ENCODE results near the gene MICAL3.
"Not testable (repeated sequence)": the region's sequence is repeated elsewhere in the genome, so short reads cannot be mapped to it uniquely, and the experiment has no call there.

Gene MICAL3

GRCh38 chr22:17988800-17989513 lies 35.4 kb downstream of the MICAL3 start:
- peaks cover 77% of the 10 kb centered on the region for H3K4me1 ChIP-seq
- no peak overlapping the region for H3K27ac ChIP-seq
- no peaks in the 10 kb centered on the region for H3K27me3 ChIP-seq
- TF ChIP-seq Cebpa-rat (IDR thresholded peaks at IDR 0.05): no peak
- H3K36me3 ChIP-seq: 0 out of 2 replicates have a peak, but pooled peaks cover 7% of the 10 kb centered on the region
- peaks cover 100% of the 10 kb centered on the region for H4K20me1 ChIP-seq
- peak overlapping the region; percentile 43 for H3K4me2 ChIP-seq
- H3K9me3 ChIP-seq: no peaks in the 10 kb centered on the region
- no peak overlapping the region for H3K4me3 ChIP-seq
- no peak overlapping the region for H3K9ac ChIP-seq

GRCh38 chr22:17985606-17986005 lies 38.8 kb downstream of the MICAL3 start:
- Histone ChIP-seq H4K20me1 (peaks cover 100% of the 10 kb centered on the region), H3K4me1 (peaks cover 79% of the 10 kb centered on the region), H3K4me2 (no peak overlapping the region), H3K9me3 (no peaks in the 10 kb centered on the region), H3K36me3 (0 out of 2 replicates have a peak, but pooled peaks cover 7% of the 10 kb centered on the region), H3K27ac (no peak overlapping the region), H3K9ac (no peak overlapping the region), H3K4me3 (no peak overlapping the region), H3K27me3 (no peaks in the 10 kb centered on the region)
- no peak for TF ChIP-seq Cebpa-rat (IDR thresholded peaks at IDR 0.05)

GRCh38 chr22:17985071-17985470 lies 39.3 kb downstream of the MICAL3 start:
- not testable (repeated sequence) for H3K27ac ChIP-seq, H3K36me3 ChIP-seq, H3K27me3 ChIP-seq, H3K9ac ChIP-seq, H3K4me3 ChIP-seq, H3K9me3 ChIP-seq, H3K4me2 ChIP-seq
- Histone ChIP-seq H3K4me1 (peaks cover 78% of the 10 kb centered on the region), H4K20me1 (peaks cover 100% of the 10 kb centered on the region)

- Histone ChIP-seq H4K20me1 (peaks cover 100% of the 10 kb centered on the region), H3K4me1 (peaks cover 78% of the 10 kb centered on the region)
Observed at GRCh38 chr22:17984114-17984513, 40.2 kb downstream of the MICAL3 start.

GRCh38 chr22:17982572-17983141 lies 41.7 kb downstream of the MICAL3 start:
- Histone ChIP-seq H3K4me1 (peaks cover 67% of the 10 kb centered on the region), H3K9ac (no peak overlapping the region), H3K4me2 (no peak overlapping the region), H3K36me3 (0 out of 2 replicates have a peak, but pooled peaks cover 7% of the 10 kb centered on the region), H3K9me3 (no peaks in the 10 kb centered on the region), H4K20me1 (peaks cover 99% of the 10 kb centered on the region), H3K27ac (no peak overlapping the region), H3K4me3 (no peak overlapping the region), H3K27me3 (no peaks in the 10 kb centered on the region)
- no peak for TF ChIP-seq Cebpa-rat (IDR thresholded peaks at IDR 0.05)

More at GRCh38 chr22:17984114-17984513, 40.2 kb downstream of the MICAL3 start:
- H3K4me3 ChIP-seq: no peak overlapping the region
- no peaks in the 10 kb centered on the region for H3K27me3 ChIP-seq
- H3K4me2 ChIP-seq: peak overlapping the region; percentile 6; the same call in 1 of the 2 replicates
- H3K9ac ChIP-seq: no peak overlapping the region
- TF ChIP-seq Cebpa-rat (IDR thresholded peaks at IDR 0.05): no peak
- H3K9me3 ChIP-seq: no peaks in the 10 kb centered on the region
- H3K36me3 ChIP-seq: 0 out of 2 replicates have a peak, but pooled peaks cover 7% of the 10 kb centered on the region
- H3K27ac ChIP-seq: no peak overlapping the region

GRCh38 chr22:17981497-17981896 lies 42.9 kb downstream of the MICAL3 start:
- Histone ChIP-seq H3K27me3 (no peaks in the 10 kb centered on the region), H3K36me3 (no peaks in the 10 kb centered on the region), H4K20me1 (peaks cover 99% of the 10 kb centered on the region), H3K27ac (no peak overlapping the region), H3K9ac (no peak overlapping the region), H3K9me3 (no peaks in the 10 kb centered on the region), H3K4me2 (peak overlapping the region; percentile 91; the same call in 1 of the 2 replicates), H3K4me3 (no peak overlapping the region), H3K4me1 (peaks cover 67% of the 10 kb centered on the region)
- TF ChIP-seq Cebpa-rat (IDR thresholded peaks at IDR 0.05): no peak

GRCh38 chr22:17980638-17981051 lies 43.7 kb downstream of the MICAL3 start:
- Histone ChIP-seq H4K20me1 (peaks cover 99% of the 10 kb centered on the region), H3K36me3 (no peaks in the 10 kb centered on the region), H3K9ac (no peak overlapping the region; the same call in 1 of the 2 replicates), H3K4me3 (peak overlapping the region; percentile 32; the same call in 1 of the 2 replicates), H3K4me1 (peaks cover 66% of the 10 kb centered on the region), H3K9me3 (no peaks in the 10 kb centered on the region), H3K4me2 (peak overlapping the region; percentile 91), H3K27ac (no peak overlapping the region), H3K27me3 (no peaks in the 10 kb centered on the region)
- TF ChIP-seq Cebpa-rat (IDR thresholded peaks at IDR 0.05): no peak

DNA sequence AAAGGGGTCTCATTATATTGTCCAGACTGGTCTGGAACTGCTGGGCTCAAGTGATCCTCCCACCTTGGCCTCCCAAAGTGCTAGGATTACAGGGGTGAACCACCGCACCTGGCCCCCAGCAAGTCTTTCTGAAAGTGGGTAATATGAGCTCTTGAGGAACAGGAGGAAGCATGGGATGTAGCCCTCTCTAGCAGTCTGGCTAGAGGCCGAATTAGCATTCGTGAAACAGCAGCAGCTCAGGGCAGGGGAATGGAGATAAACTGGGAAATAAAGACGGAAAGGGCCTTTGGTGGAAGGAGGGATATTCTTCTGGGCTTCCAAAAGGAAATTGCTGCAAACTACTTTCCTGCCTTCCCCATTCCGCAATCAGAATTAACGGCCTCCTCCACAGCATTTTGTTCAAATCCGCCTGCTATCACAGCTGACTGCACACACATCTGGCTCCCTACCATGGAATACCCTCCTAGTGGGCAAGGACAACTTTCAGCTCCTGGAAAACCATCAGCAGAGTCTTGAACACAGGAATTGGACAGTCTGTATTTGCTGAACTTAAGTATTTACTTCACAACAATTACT lies 44.3 kb downstream of the MICAL3 start:
- peak overlapping the region; percentile 91 for H3K4me2 ChIP-seq
- H3K4me1 ChIP-seq: peaks cover 66% of the 10 kb centered on the region
- H4K20me1 ChIP-seq: peaks cover 99% of the 10 kb centered on the region
- no peak for TF ChIP-seq Cebpa-rat (IDR thresholded peaks at IDR 0.05)
- H3K9me3 ChIP-seq: no peaks in the 10 kb centered on the region
- no peaks in the 10 kb centered on the region for H3K36me3 ChIP-seq
- no peaks in the 10 kb centered on the region for H3K27me3 ChIP-seq
- peak overlapping the region; percentile 63; the same call in 1 of the 2 replicates for H3K9ac ChIP-seq
- H3K4me3 ChIP-seq: peak overlapping the region; percentile 32
- H3K27ac ChIP-seq: peak overlapping the region; percentile 20

DNA sequence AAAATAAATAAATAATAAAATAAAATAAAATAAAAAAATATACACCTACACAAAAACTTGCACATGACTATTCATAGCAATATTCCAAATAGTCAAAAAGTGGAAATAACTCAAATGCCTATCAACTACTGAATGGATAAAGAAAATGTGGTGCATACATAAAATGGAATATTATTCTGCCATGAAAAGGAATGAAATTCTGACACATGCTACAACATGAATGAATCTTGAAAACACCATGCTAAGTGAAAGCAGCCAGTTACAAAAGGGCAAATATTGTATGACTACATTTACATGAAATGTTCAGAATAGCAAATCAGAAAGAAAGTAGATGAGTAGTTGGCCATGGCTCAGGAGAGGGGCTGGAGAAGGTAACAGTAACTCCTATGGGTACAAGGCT lies 46.3 kb downstream of the MICAL3 start:
- H3K27ac ChIP-seq: no peak overlapping the region
- peaks cover 14% of the 10 kb centered on the region for H3K36me3 ChIP-seq
- no peaks in the 10 kb centered on the region for H3K9me3 ChIP-seq
- no peak overlapping the region for H3K4me2 ChIP-seq
- no peak overlapping the region for H3K4me3 ChIP-seq
- H3K27me3 ChIP-seq: no peaks in the 10 kb centered on the region
- H3K9ac ChIP-seq: no peak overlapping the region
- H3K4me1 ChIP-seq: peaks cover 64% of the 10 kb centered on the region
- TF ChIP-seq Cebpa-rat (IDR thresholded peaks at IDR 0.05): no peak
- H4K20me1 ChIP-seq: peaks cover 99% of the 10 kb centered on the region

- Histone ChIP-seq H3K4me1 (peaks cover 59% of the 10 kb centered on the region), H3K9ac (no peak overlapping the region), H3K4me2 (no peak overlapping the region), H4K20me1 (peaks cover 99% of the 10 kb centered on the region), H3K27me3 (no peaks in the 10 kb centered on the region), H3K4me3 (no peak overlapping the region), H3K27ac (no peak overlapping the region), H3K36me3 (peaks cover 17% of the 10 kb centered on the region), H3K9me3 (no peaks in the 10 kb centered on the region)
- TF ChIP-seq Cebpa-rat (IDR thresholded peaks at IDR 0.05): no peak
Observed at GRCh38 chr22:17977371-17977770, 47.0 kb downstream of the MICAL3 start.

All from BLaER1 (cell line).